Fibroblast of mammary gland (primary cell): Measurements from ENCODE around the gene SCAPER.
"Not testable (repeated sequence)": the region's sequence is repeated elsewhere in the genome, so short reads cannot be mapped to it uniquely, and the experiment has no call there.

Experiments
- DNase-seq: peaks from one replicate; pipeline ENCODE4 v3.0.0-alpha.2; 2010; ENCODE audit warnings: low read depth
- H3K4me3 ChIP-seq: 2 replicates; pipeline ENCODE4 v1.5.1; 2011; ENCODE audit warnings: low read depth, mild to moderate bottlenecking, low read length, moderate library complexity; ENCODE audit not compliant: control insufficient read depth
- CTCF ChIP-seq: conservative IDR thresholded peaks from 2 replicates; pipeline ENCODE4 v1.5.1; 2011; ENCODE audit warnings: low read depth, low read length, inconsistent platforms; ENCODE audit not compliant: control insufficient read depth, insufficient read depth

The SCAPER gene

GRCh38 chr15:76517910-76518309, 387.2 kb downstream of the SCAPER start:
- TF ChIP-seq CTCF = no peak
- no peak for DNase-seq
- H3K4me3 ChIP-seq = no peak overlapping the region

DNA sequence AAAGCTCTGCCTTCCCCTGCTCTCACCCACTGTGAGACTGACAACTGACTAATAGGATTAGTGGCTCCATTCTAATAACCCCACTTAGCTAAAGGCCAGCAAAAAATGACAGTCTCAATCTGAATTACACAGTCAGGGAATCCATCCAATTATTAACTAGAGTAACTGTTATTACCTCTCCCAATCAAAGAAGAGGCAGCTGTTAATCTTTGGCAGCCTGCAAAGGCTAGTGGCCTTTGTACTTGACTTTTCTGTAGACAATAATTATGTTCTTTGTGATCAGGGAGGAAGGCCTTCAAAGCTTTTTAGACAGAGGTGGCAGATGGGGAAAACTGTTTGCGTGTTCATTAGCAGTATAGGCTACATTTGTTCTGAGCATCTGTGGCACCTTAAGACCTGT, 390.9 kb downstream of the SCAPER start:
- TF ChIP-seq CTCF = no peak
- DNase-seq = no peak
- H3K4me3 ChIP-seq = no peak overlapping the region

- DNase-seq = peak; percentile 24
- TF ChIP-seq CTCF = no peak
- H3K4me3 ChIP-seq = no peak overlapping the region
Observed at GRCh38 chr15:76512971-76513370, 392.2 kb downstream of the SCAPER start.

GRCh38 chr15:76510663-76511062, 394.5 kb downstream of the SCAPER start:
- DNase-seq = not testable (repeated sequence)

GRCh38 chr15:76503804-76504203, 401.3 kb downstream of the SCAPER start:
- no peak for DNase-seq
- no peak for TF ChIP-seq CTCF
- H3K4me3 ChIP-seq = no peak overlapping the region

More at GRCh38 chr15:76510663-76511062, 394.5 kb downstream of the SCAPER start:
- H3K4me3 ChIP-seq = not testable (repeated sequence)

DNA sequence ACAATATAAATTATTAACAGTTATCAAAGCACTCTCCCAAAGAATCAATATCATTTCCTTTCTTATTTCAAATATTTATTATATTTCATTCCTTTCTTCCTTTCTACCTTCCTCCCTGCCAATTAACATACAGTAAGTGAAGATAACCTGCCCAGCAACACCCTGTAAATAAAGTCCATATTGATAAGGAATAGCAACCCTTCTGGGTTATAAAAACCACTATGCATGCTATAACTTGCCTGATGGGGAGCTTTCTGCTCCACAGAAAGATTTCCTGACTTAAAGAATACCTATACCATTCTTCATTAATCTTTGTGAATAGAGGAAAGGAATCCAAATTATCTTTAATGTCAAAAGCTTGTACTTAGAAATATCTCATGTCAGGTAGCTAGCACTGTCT, 402.0 kb downstream of the SCAPER start:
- no peak for DNase-seq
- no peak for TF ChIP-seq CTCF

GRCh38 chr15:76502678-76503077, 402.5 kb downstream of the SCAPER start:
- no peak for DNase-seq
- no peak overlapping the region for H3K4me3 ChIP-seq

More for the DNA sequence above, 402.0 kb downstream of the SCAPER start:
- H3K4me3 ChIP-seq = no peak overlapping the region

GRCh38 chr15:76502185-76502584, 403.0 kb downstream of the SCAPER start:
- H3K4me3 ChIP-seq, DNase-seq: not testable (repeated sequence)

More at GRCh38 chr15:76502678-76503077, 402.5 kb downstream of the SCAPER start:
- no peak for TF ChIP-seq CTCF
